Activated CD8-positive, alpha-beta memory T cell treated with anti-CD3 and anti-CD28 coated beads, Interleukin-2, amount 10 ng/mL, durations not matched to agents 7 days and 5 days (primary cell): ENCODE data around the gene CTSV. TPM values are rescaled to one million over a fixed set of nuclear protein-coding genes. Genes with fewer than 3 reads are reported as not detected.

Experiments used
- total RNA-seq, 2 experiments: library from RNA; stranded (reverse); gene quantifications; one replicate each; pipeline ENCODE4 v1.2.3, GENCODE V29; 2021

CTSV gene
- total RNA-seq, 2 experiments from 2014 or later, result 0.28 to 0.38 TPM

Other genes starting within 250 kb of the CTSV start
- 1 to 10 TPM; 4.9 to 5.0 TPM for gene ZNF782, start 184.6 kb downstream of the CTSV start, total RNA-seq
- gene NUTM2G, start 110.3 kb downstream of the CTSV start, total RNA-seq, result not detected